ENCODE measurements around the gene MTHFD1.

GRCh38 chr14:64369201-64369600, 19.0 kb upstream of the MTHFD1 start:
- TF ChIP-seq, protein P1, sequence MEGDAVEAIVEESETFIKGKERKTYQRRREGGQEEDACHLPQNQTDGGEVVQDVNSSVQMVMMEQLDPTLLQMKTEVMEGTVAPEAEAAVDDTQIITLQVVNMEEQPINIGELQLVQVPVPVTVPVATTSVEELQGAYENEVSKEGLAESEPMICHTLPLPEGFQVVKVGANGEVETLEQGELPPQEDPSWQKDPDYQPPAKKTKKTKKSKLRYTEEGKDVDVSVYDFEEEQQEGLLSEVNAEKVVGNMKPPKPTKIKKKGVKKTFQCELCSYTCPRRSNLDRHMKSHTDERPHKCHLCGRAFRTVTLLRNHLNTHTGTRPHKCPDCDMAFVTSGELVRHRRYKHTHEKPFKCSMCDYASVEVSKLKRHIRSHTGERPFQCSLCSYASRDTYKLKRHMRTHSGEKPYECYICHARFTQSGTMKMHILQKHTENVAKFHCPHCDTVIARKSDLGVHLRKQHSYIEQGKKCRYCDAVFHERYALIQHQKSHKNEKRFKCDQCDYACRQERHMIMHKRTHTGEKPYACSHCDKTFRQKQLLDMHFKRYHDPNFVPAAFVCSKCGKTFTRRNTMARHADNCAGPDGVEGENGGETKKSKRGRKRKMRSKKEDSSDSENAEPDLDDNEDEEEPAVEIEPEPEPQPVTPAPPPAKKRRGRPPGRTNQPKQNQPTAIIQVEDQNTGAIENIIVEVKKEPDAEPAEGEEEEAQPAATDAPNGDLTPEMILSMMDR (IDR thresholded peaks at IDR 0.05), result no peak
- TF ChIP-seq EZH2phosphoT487 (IDR thresholded peaks at IDR 0.05), result no peak
- TF ChIP-seq EZH2 (IDR thresholded peaks at IDR 0.05), result no peak

Data from neural progenitor cell (in vitro differentiated cells).